HFF-Myc (cell line): ENCODE data around the gene LRFN5.

Experiments used
- DNase-seq: peaks from one replicate; pipeline ENCODE4 v3.0.0-alpha.2; 2011; ENCODE audit warnings: low read depth; ENCODE audit errors: extremely low read depth
- H3K4me3 ChIP-seq: replicated peaks from 2 replicates; pipeline ENCODE4 v1.5.1; 2011; ENCODE audit warnings: low read depth, mild to moderate bottlenecking, control low read depth, low read length
- TF ChIP-seq, protein P1 (sequence below): IDR thresholded peaks from 2 replicates; pipeline ENCODE4 v1.5.1; 2012; ENCODE audit warnings: mild to moderate bottlenecking, low read depth, low read length, control low read depth; ENCODE audit errors: missing control alignments

Gene LRFN5

DNA sequence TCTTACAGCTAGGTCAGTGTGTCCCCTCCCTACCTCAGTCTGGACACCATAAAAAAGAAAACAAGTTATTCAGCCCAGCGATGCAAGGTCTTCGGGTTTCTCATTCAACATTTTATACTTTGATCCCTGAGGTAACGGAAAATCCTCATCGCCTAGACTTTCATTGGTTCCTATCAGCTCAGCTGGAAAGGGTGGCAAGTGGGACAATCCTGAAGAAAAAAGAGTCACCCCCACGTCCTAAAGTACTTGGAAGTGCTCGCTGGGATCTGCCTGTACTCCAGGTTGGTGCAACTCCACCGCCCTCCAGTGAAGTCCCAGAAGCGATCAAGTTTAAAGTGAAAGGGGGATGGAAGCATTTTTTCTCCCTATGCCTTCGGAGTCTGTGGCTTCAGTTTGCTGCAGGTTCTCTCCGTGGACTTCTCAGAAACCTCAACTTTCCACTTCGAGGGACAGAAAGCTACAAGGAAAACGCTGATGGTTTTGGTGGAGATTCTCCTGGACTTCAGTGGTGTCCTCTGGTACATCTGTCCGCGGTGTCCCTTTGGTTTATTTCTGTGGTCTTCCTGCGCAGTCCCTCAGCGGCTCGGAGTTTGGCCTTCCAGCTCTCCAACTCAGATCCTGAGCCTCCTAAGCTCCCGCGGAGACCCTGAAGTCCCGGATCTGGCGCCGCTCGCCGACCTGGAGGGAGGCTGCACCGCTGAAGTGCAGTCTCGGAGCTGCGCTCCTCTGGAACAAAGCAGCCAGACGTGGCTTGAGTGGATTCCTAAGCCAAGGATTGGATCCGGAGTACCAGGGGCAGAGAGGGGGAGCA is 1.8 kb upstream of the LRFN5 start:
- no peak for DNase-seq
- TF ChIP-seq, protein P1, sequence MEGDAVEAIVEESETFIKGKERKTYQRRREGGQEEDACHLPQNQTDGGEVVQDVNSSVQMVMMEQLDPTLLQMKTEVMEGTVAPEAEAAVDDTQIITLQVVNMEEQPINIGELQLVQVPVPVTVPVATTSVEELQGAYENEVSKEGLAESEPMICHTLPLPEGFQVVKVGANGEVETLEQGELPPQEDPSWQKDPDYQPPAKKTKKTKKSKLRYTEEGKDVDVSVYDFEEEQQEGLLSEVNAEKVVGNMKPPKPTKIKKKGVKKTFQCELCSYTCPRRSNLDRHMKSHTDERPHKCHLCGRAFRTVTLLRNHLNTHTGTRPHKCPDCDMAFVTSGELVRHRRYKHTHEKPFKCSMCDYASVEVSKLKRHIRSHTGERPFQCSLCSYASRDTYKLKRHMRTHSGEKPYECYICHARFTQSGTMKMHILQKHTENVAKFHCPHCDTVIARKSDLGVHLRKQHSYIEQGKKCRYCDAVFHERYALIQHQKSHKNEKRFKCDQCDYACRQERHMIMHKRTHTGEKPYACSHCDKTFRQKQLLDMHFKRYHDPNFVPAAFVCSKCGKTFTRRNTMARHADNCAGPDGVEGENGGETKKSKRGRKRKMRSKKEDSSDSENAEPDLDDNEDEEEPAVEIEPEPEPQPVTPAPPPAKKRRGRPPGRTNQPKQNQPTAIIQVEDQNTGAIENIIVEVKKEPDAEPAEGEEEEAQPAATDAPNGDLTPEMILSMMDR: no peak
- peak overlapping the region; percentile 47 for H3K4me3 ChIP-seq

DNA sequence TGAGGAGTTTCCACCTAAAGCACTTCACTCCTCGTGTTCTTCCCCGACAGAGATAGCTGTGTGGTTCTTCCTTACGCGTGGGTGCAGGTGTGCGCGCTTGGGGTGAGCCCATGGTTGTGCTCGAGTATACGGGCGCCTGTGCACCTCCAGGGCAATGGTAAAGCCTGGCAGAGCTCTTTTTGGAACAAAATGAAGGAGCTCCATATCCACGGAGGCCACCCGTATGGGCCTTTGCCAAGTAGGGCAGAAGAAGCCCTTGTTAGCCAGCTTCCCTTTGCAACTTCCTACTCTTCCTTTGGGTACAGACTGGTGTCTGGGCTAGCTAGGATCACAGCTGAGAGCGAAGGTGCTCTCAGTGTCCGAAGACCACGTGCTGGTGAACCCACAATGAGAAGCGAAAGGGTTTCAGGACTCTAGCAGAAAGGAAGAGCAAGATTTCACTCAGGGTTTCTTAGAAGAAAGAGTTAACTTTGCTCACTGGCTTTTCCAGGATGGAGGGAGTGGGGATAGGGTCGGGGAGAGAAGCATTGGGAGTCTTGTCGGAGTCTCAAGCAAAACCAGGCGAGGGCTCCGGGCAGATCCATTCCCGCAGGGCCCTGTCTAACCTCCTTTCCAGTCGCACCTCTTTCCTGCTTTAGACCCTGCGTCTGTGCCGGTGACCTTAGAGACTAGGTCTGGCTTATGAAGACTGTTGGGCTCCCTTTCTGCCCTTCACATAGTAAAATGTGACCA is 960 bp upstream of the LRFN5 start:
- TF ChIP-seq, protein P1: no peak
- H3K4me3 ChIP-seq: peak overlapping the region; percentile 47
- DNase-seq: no peak

DNA sequence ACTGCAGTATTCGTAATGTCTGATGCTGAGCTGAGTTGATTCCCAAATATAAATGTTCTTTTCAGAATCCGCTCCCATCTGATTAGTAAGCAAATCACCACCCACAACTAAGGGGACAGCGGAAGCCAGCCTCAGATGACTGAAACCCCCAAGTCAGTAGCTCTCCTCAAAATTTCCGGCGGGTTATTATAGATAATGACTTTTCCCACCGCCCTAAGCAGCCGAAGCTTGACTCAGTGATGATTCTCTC is 469 bp upstream of the LRFN5 start:
- no peak for DNase-seq
- H3K4me3 ChIP-seq: peak overlapping the region; percentile 47
- TF ChIP-seq, protein P1: no peak

DNA sequence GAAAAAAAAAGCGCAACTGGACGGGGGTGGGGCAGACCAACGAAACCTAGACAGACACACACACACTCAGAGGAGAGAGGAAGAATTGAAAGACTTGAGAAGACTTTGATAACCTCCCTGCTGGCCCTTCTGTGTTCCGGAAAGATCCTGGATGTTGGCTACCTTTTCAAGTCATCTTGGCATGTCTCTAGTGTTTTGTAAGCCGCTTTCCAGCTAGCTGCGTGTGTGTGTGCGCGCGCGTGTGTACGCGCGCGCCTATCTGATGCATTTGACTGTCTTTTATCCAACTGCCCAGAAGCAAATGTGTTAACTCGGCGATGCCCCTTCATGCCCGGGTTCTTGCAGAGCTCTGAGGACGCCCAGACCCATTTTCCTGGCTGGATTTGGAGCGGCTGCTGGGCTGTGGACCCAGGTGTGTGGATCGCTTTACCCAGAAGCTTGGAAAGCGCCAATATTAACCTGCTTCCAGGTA is 664 bp downstream of the LRFN5 start:
- TF ChIP-seq, protein P1: no peak
- H3K4me3 ChIP-seq: peak overlapping the region; percentile 47
- no peak for DNase-seq

DNA sequence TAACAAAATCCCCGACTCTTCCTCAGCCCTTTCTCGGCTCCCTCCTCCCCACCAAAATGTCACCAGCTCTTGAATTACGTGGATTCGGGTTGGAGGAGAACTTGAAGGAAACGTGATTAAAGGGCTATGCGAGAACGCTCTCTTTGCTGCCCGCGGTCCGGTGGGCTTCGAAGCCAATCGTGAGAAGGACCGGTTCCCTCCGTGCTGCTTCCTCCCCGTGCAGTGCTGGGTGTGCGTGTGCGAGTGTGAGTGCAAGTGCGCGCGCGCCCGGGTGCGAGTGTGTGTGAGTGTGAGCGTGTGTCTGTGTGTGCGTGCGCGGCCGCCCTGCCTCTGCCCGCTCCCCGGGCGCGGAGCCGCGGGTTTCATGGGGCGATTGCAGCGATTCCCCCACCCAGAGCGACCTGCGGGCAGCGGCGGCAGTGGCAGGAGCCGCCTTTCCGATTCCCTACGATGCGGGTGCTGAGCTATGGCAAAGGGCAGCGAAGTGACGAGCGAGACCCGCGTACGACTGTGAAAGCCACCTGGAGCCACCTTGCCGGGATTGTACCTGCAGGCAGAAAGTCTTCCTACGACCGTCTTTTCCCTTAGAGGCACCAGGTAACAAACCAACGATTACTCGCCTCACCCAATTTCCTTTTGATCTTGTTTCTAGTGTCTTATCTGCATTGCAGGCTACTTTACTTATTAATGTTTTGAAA is 1.4 kb downstream of the LRFN5 start:
- TF ChIP-seq, protein P1: no peak
- peak overlapping the region; percentile 47 for H3K4me3 ChIP-seq
- no peak for DNase-seq

DNA sequence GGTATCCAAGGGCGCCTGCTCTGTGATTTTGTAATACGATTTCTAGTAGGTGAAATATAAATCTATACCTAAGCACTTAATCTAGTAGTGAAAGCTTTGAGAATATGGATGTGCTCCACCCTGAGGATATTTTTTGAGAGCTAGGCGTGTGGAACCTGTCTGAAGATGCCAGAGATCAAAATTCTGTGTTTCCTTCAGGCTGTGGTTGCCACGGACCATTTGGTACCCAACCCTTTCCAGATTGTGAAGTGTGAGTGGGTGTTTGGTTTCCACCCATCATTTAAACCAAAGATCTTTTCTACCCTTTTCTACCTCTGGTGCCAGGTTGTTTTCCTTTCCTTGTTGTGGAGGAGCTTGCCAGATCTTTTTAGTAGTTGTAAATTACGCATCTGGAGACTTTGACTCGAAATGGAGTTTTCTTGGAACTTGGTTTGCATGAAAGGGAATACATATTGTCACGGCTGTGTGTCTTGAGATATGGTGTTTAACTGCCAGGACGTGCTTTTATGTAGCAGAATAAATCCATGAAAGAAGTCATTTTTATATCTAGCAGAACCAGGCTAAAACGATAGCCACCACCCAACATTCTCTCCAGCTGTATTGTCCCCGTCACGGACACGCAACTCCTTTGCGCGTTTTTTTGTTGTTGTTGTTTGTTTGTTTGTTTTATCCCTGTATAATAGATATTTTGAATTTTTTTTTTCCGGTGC is 2.2 kb downstream of the LRFN5 start:
- TF ChIP-seq, protein P1: no peak
- H3K4me3 ChIP-seq: peak overlapping the region; percentile 47
- DNase-seq: no peak
